NCI-H2196 (cell line): ENCODE measurements around the gene PANK4.

ENCODE experiments used
- DNase-seq: peaks from one replicate; lab custom pipeline; 2025; ENCODE audit not compliant: unreplicated experiment; lab: John Stamatoyannopoulos, UW

Gene PANK4

GRCh38 chr1:2514863-2515762 is 11.3 kb downstream of the PANK4 start:
- no peak for DNase-seq

- DNase-seq = no peak
These were observed 12.3 kb downstream of the PANK4 start for GRCh38 chr1:2513939-2514652.

- no peak for DNase-seq
These were observed 13.5 kb downstream of the PANK4 start for GRCh38 chr1:2512862-2513421.

GRCh38 chr1:2510366-2511155 is 15.8 kb downstream of the PANK4 start:
- no peak for DNase-seq

DNA sequence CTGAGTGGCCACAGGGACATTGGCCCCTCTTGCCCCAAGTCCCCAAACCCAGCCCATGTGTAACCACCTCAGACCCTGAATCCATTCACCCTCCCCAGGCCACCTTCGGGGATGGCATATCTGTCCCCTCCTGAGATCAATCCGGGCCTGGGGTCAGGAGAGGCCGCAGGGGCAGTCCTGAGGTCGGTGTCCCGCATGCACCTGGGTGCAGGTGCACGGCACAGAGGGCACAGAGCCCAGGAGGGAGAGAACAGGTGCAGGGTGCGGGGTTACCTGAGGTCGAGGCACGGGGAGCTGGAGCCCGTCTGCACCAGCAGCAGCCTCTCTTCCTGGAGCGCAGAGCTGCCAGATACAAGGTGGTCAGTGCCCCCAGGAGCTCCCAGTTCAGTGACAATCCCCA is 16.8 kb downstream of the PANK4 start:
- DNase-seq = peak; percentile 33

DNA sequence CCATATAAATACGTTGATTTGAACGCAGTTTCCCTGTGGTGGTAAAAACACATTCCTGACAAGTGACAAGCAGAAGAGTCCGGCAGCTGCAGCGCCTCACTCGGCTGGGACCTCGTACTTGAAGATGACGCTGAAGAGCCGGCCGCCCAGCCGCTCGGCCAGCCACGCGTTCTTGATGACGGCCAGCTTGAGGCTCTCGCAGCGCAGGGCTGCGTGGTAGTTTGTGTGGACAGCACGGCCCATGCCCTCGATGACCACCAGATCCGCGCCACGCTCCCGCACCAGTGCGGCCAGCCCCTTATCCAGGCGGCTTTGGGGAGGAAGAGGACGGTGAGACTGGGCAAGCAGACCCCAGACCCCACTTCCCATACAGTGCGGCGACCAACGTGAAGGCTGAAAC is 17.6 kb downstream of the PANK4 start:
- no peak for DNase-seq

- DNase-seq = no peak
These were observed 18.2 kb downstream of the PANK4 start for GRCh38 chr1:2508180-2508579.

- no peak for DNase-seq
These were observed 18.6 kb downstream of the PANK4 start for GRCh38 chr1:2507744-2508155.

DNA sequence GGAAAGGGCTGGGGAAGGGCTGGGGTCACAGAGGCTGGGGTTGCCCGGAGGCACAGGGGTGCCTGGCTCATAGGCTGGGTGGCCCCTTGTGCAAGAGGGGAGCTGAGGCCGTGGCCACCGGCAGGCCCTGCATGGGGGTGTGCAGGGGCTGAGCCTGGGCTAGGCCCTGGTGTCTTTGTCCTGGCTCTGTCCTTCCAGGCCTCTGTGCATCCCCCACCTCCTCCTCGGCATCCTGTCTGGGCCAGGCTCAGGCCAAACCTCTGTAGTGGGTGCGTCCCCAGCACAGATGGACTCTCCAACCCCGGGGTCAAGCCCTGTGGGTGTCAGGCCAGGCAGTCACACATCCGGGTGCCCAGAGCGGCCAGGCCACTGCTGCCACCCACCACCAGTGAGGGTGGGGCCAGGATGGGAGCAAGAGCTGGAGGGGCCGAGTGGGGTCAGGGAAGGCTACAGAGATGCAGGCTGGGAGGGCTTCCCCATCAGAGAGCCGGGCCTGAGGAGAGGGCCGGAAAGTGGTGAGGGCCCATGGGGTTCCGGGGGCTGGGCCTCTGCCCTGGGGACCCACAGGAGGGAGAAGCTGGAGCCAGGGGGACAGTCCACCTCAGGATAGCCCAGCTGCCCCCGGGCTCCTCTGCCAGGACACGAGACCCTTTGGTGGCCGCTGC is 19.4 kb downstream of the PANK4 start:
- no peak for DNase-seq

GRCh38 chr1:2506007-2506860 is 20.2 kb downstream of the PANK4 start:
- DNase-seq = no peak

- no peak for DNase-seq
These were observed 20.9 kb downstream of the PANK4 start for GRCh38 chr1:2505461-2505994.

- no peak for DNase-seq
These were observed 21.5 kb downstream of the PANK4 start for GRCh38 chr1:2504949-2505272.

DNA sequence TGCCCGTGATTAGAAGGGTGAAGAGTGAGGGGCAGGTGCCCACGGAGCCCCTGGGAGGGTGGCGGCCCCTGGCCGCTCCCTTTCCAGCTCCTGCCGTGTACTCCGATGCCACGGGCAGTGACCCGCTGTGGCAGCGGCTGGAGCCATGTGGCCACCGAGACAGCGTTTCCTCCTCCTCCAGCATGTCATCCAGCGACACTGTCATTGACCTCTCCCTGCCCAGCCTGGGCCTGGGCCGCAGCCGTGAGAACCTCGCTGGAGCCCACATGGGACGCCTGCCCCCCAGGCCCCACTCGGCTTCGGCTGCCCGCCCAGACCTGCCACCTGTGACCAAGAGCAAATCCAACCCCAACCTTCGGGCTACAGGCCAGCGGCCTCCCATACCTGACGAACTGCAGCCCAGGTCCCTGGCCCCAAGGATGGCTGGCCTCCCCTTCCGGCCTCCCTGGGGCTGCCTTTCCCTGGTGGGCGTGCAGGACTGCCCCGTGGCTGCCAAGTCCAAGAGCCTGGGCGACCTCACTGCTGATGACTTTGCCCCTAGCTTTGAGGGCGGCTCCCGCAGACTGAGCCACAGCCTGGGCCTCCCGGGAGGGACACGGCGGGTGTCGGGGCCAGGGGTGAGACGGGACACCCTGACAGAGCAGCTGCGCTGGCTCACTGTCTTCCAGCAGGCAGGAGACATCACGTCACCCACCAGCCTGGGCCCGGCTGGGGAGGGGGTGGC is 22.0 kb downstream of the PANK4 start:
- DNase-seq = no peak

GRCh38 chr1:2503554-2504224 is 22.7 kb downstream of the PANK4 start:
- no peak for DNase-seq

DNA sequence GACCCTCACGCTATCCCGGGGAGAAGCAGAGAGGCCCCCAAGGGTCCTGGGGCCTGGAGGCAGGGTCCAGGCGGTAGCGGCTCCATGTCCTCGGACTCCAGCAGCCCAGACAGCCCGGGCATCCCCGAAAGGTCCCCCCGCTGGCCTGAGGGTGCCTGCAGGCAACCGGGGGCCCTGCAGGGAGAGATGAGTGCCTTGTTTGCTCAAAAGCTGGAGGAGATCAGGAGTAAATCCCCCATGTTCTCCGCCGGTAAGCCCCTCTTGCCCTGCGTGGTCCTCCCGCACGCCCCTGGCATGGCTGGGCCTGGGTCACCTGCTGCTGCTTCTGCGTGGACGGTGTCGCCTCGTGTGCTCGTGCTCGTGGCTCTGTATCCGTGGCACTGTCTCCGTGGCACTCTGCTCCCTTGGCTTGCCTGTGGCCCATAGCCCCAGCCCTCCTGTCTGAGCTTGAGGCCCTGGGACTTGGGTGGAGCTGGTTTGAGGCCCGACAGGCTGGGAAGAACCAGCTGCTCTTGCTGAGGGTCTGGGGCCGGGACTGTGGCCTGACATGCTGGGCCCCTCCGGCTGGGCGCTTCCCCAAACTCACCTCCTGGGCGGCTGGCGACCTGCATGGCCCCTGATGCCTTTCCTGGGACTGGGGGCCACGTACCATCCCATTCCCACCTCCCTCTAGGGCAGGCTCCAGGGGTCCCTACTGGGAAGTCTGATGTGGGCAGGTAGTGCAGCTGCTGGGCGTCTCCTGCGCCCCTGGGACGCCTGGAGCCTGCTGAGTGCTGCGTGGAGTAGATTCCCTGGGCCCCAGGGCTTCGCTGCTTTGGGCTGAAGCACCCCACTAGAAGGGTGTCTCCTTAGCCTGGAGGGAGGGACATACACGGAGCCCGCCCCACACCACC is 23.5 kb downstream of the PANK4 start:
- DNase-seq = no peak

- DNase-seq = no peak
These were observed 24.2 kb downstream of the PANK4 start for GRCh38 chr1:2502210-2502609.

GRCh38 chr1:2501820-2502119 is 24.6 kb downstream of the PANK4 start:
- no peak for DNase-seq
